K562 (cell line): Measurements from ENCODE around the gene MED16. TPM values are rescaled to one million over a fixed set of nuclear protein-coding genes. Genes with fewer than 3 reads are reported as not detected.

Source experiments
- ATF1 ChIP-seq, 2 experiments: fragments of 450-650 bp in 1 of 2; IDR thresholded peaks; 2 replicates each; pipeline ENCODE4 v1.6.1; 2016; ENCODE audit warnings: missing compliant biosample characterization in 1 of 2, missing genetic modification characterization in 1 of 2
- BACH1 ChIP-seq: fragments of 200-800 bp; sonication (Bioruptor generic); IDR thresholded peaks from 2 replicates; pipeline ENCODE4 v1.6.1; 2016; ENCODE audit warnings: missing genetic modification characterization, missing compliant biosample characterization
- BMI1 ChIP-seq: fragments of 150-350 bp; IDR thresholded peaks from 2 replicates; pipeline ENCODE4 v1.6.1; 2014; ENCODE audit warnings: low read length
- FIP1L1 ChIP-seq: fragments of 200-400 bp; formaldehyde crosslinking; IDR thresholded peaks from 2 replicates; pipeline ENCODE4 v1.6.1; 2018; ENCODE audit warnings: mild to moderate bottlenecking, low read depth, low read length; ENCODE audit not compliant: poor library complexity, severe bottlenecking
- MLX ChIP-seq, 2 experiments: fragments of 450-650 bp in 1 of 2; sonication (generic) in 1 of 2; formaldehyde crosslinking; conservative IDR thresholded peaks; 2 replicates each; pipeline versions ENCODE4 v1.4.0 to v1.8.1; 2020 to 2022; ENCODE audit warnings: mild to moderate bottlenecking in 1 of 2, missing genetic modification reagents in 1 of 2
- RBFOX2 ChIP-seq: fragments of 200-400 bp; formaldehyde crosslinking; IDR thresholded peaks from 2 replicates; pipeline ENCODE4 v1.6.1; 2017; ENCODE audit warnings: low read depth, mild to moderate bottlenecking, low read length, moderate library complexity
- SMAD4 ChIP-seq: fragments of 250-450 bp; sonication (Bioruptor Pico); conservative IDR thresholded peaks from 2 replicates; pipeline ENCODE4 v1.8.0; 2021; ENCODE audit warnings: inconsistent platforms, mild to moderate bottlenecking, moderate library complexity
- U2AF1 ChIP-seq: fragments of 200-400 bp; formaldehyde crosslinking; optimal IDR thresholded peaks from 2 replicates; pipeline ENCODE3; 2017; ENCODE audit warnings: mild to moderate bottlenecking, low read depth, low read length, moderate library complexity
- ZBTB7A ChIP-seq: IDR thresholded peaks from 2 replicates; pipeline ENCODE4 v1.6.1; 2011; ENCODE audit warnings: low read depth, mild to moderate bottlenecking, low read length, moderate library complexity, borderline replicate concordance; ENCODE audit not compliant: control insufficient read depth
- ZFP30 ChIP-seq: fragments of 250-450 bp; sonication (Bioruptor Pico); IDR thresholded peaks from 2 replicates; pipeline ENCODE4 v1.8.0; 2022; ENCODE audit warnings: moderate library complexity, mild to moderate bottlenecking, inconsistent platforms, borderline replicate concordance
- ZNF274 ChIP-seq: IDR thresholded peaks from 2 replicates; pipeline ENCODE4 v1.6.1; 2011; ENCODE audit warnings: low read depth, mild to moderate bottlenecking, low read length, moderate library complexity, borderline replicate concordance
- ZNF561 ChIP-seq: fragments of 450-650 bp; formaldehyde crosslinking; conservative IDR thresholded peaks from 2 replicates; pipeline ENCODE4 v1.4.0; 2020; ENCODE audit warnings: mild to moderate bottlenecking, moderate library complexity
- ZNF586 ChIP-seq: fragments of 450-650 bp; formaldehyde crosslinking; conservative IDR thresholded peaks from 2 replicates; pipeline ENCODE4 v1.4.0; 2020; ENCODE audit warnings: mild to moderate bottlenecking, moderate library complexity
- ZNF609 ChIP-seq: sonication (generic); formaldehyde crosslinking; IDR thresholded peaks from 2 replicates; pipeline ENCODE4 v1.8.1; 2023; ENCODE audit warnings: missing genetic modification reagents, mild to moderate bottlenecking, borderline replicate concordance
- ZNF778 ChIP-seq: fragments of 450-650 bp; formaldehyde crosslinking; IDR thresholded peaks from 2 replicates; pipeline ENCODE4 v1.4.0; 2020; ENCODE audit warnings: mild to moderate bottlenecking, moderate library complexity
- polyA plus RNA-seq, 8 experiments: library from polyadenylated mRNA; depleted of rRNA in 4 of 8; stranded (reverse) in 5 of 8; unstranded in 3 of 8; fragments of >200 nt; fragmentation: Nextera tagmentation in 2 of 8; fragmentation: Illumina TruSeq in 1 of 8; extraction: Ambion mirVana in 2 of 8; extraction: Trizol in 1 of 8; gene quantifications; 2 replicates each; pipeline versions ENCODE4 v1.2.1 to v1.2.3, GENCODE V29; 2011 to 2014; ENCODE audit warnings: inconsistent platforms in 1 of 8, missing spikeins in 1 of 8
- total RNA-seq, 7 experiments: library from RNA; depleted of rRNA in 6 of 7; stranded (reverse); fragments of >200 nt in 6 of 7; fragmentation: Illumina TruSeq in 2 of 7; extraction: Trizol in 2 of 7; gene quantifications; 2 replicates each; pipeline versions ENCODE4 v1.2.1 to v1.2.3, GENCODE V29; 2011 to 2021; ENCODE audit warnings: low replicate concordance in 1 of 7

The MED16 gene
- total and polyA plus RNA-seq, 9 of the 15 experiments (the other 6 are each of a cell fraction or from before 2014, with no cell fraction given): 0.89 to 59.9 (median 8.6) TPM

- TF ChIP-seq BMI1 (no peak), ZNF586 (CRISPR knock-in tag) (no peak), ZNF274 (no peak), FIP1L1 (no peak), RBFOX2 (peak; percentile 56), ZNF561 (no peak), SMAD4 (no peak), ZBTB7A (peak; percentile 7; the same call in 1 of the 2 replicates), BACH1 (no peak), ZFP30 (no peak), MLX (CRISPR knock-in tag; conservative IDR thresholded peaks at IDR 0.05) (no peak), ZNF778 (no peak), ATF1 (CRISPR knock-in tag; IDR thresholded peaks at IDR 0.05) (no peak), ATF1 (tag; IDR thresholded peaks at IDR 0.05) (no peak), U2AF1 (no peak), ZNF609 (CRISPR knock-in tag) (no peak)
- TF ChIP-seq, all 486 proteins: peak for 6
Observed at GRCh38 chr19:901216-902092, 8.5 kb upstream of the MED16 start (continued).
